Activated naive CD4-positive, alpha-beta T cell treated with anti-CD3 and anti-CD28 coated beads for 36 hours (primary cell): ENCODE results near the gene CD320. TPM values are rescaled to one million over a fixed set of nuclear protein-coding genes. Genes with fewer than 3 reads are reported as not detected.
"Not testable (repeated sequence)": the region's sequence is repeated elsewhere in the genome, so short reads cannot be mapped to it uniquely, and the experiment has no call there.

Experiments
- CTCF ChIA-PET: fragments of 350-600 bp; sonication (Branson Sonifier 250); formaldehyde crosslinking; loops from one replicate; lab custom pipeline; 2021; ENCODE audit warnings: antibody characterized with exemption; lab: Charles Lee
- DNase-seq: peaks from one replicate; pipeline ENCODE4 v3.0.0-alpha.2; 2020
- H3K27ac Mint-ChIP-seq: one replicate; pipeline ENCODE4 v1.8.0; 2021; ENCODE audit warnings: mild to moderate bottlenecking, mixed read lengths
- H3K27me3 Mint-ChIP-seq: one replicate; pipeline ENCODE4 v1.8.0; 2021; ENCODE audit warnings: low read depth, mixed read lengths
- H3K36me3 Mint-ChIP-seq: one replicate; pipeline ENCODE4 v1.8.0; 2021; ENCODE audit warnings: low read depth, mixed read lengths
- H3K4me1 Mint-ChIP-seq: one replicate; pipeline ENCODE4 v1.8.0; 2021; ENCODE audit warnings: low read depth, mixed read lengths
- H3K4me3 Mint-ChIP-seq: one replicate; pipeline ENCODE4 v1.8.0; 2021; ENCODE audit warnings: mild to moderate bottlenecking, moderate library complexity, mixed read lengths
- H3K9me3 Mint-ChIP-seq: one replicate; pipeline ENCODE4 v1.8.0; 2021; ENCODE audit warnings: mixed read lengths
- intact Hi-C: fragments of 100-400 bp; cut with micrococcal nuclease; formaldehyde crosslinking; loops from one replicate; pipeline ENCODE4 v1.15.1; 2023
- total RNA-seq, 2 experiments: library from RNA; stranded (reverse); gene quantifications; one replicate each; pipeline ENCODE4 v1.2.3, GENCODE V29; 2021

The CD320 gene
- total RNA-seq: 10 to 100 TPM; 37.6 to 40.1 TPM

GRCh38 chr19:8307965-8308866 lies at the start of gene CD320:
Gene CD320 (minus strand): TSS chr19:8308358. CDS start chr19:8308290, 68 bp downstream.
- Mint-ChIP-seq H3K9me3 (no peaks in the 10 kb centered on the region), H3K36me3 (peaks cover 29% of the 10 kb centered on the region), H3K27ac (peak within 1 kb of the TSS; percentile 90), H3K27me3 (no peaks in the 10 kb centered on the region), H3K4me3 (peak within 1 kb of the TSS; percentile 94), H3K4me1 (peaks cover 39% of the 10 kb centered on the region)
- intact Hi-C loops: loop anchor here (1.0 to 5.0 kb wide), 2 partner anchors 13 to 41 kb away; partner anchors contain the start of genes NDUFA7 and RPS28
- DNase-seq: peak; percentile 86
- CTCF ChIA-PET: no interaction called here

- H3K27ac Mint-ChIP-seq: no peak overlapping the region
- no peak overlapping the region for H3K4me3 Mint-ChIP-seq
- peaks cover 6% of the 10 kb centered on the region for H3K27me3 Mint-ChIP-seq
- CTCF ChIA-PET: interaction anchor here (0.7 to 1.5 kb wide), 3 partner anchors 41 to 535 kb away, joined by 3 to 7 read pairs (median 3); no protein-coding TSS in a partner anchor
- DNase-seq: no peak
- intact Hi-C loops: no loop called here
- H3K9me3 Mint-ChIP-seq: peaks cover 3% of the 10 kb centered on the region
- H3K4me1 Mint-ChIP-seq: no peaks in the 10 kb centered on the region
- H3K36me3 Mint-ChIP-seq: no peaks in the 10 kb centered on the region
Observed at GRCh38 chr19:8357007-8357521, 48.9 kb upstream of the CD320 start.

GRCh38 chr19:8355631-8356402 lies 47.7 kb upstream of the CD320 start:
- no peak overlapping the region for H3K27ac Mint-ChIP-seq
- CTCF ChIA-PET: interaction anchor here (1.0 to 5.2 kb wide), 12 partner anchors 8 to 224 kb away, joined by 3 to 47 read pairs (median 12); partner anchors contain the start of genes ANGPTL4, KANK3, MYO1F and RAB11B
- no peak overlapping the region for H3K4me3 Mint-ChIP-seq
- H3K27me3 Mint-ChIP-seq: peaks cover 10% of the 10 kb centered on the region
- DNase-seq: no peak
- no peaks in the 10 kb centered on the region for H3K36me3 Mint-ChIP-seq
- no peaks in the 10 kb centered on the region for H3K4me1 Mint-ChIP-seq
- peaks cover 3% of the 10 kb centered on the region for H3K9me3 Mint-ChIP-seq
- intact Hi-C loops: loop anchor here (2.0 kb wide), 1 partner anchor 57 kb away; the partner anchor contains the start of gene MARCHF2

DNA sequence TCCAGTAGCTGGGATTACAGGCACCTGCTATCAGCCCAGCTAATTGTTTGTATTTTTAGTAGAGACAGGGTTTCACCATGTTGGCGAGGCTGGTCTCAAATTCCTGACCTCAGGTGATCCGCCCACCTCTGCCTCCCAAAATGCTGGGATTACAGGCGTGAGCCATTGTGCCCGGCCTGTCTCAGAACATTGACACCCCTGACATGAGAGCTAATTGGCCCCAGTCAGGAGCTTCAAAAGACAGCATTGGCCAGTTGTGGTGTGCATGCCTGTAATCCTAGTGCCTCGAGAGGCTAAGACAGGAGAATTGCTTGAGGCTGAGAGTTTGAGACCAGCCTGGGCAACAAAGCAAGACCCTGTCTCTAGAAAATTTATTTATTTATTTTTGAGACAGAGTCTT lies 44.7 kb upstream of the CD320 start:
- not testable (repeated sequence) for H3K9me3 Mint-ChIP-seq, DNase-seq, H3K36me3 Mint-ChIP-seq, H3K27ac Mint-ChIP-seq, H3K4me3 Mint-ChIP-seq, H3K4me1 Mint-ChIP-seq
- peaks cover 14% of the 10 kb centered on the region for H3K27me3 Mint-ChIP-seq
- CTCF ChIA-PET: interaction anchor here (0.6 to 5.2 kb wide), 14 partner anchors 9 to 227 kb away, joined by 3 to 47 read pairs (median 8); partner anchors contain the start of genes KANK3, MYO1F and RAB11B
- intact Hi-C loops: loop anchor here (1.0 kb wide), 1 partner anchor 289 kb away; no protein-coding TSS in a partner anchor

DNA sequence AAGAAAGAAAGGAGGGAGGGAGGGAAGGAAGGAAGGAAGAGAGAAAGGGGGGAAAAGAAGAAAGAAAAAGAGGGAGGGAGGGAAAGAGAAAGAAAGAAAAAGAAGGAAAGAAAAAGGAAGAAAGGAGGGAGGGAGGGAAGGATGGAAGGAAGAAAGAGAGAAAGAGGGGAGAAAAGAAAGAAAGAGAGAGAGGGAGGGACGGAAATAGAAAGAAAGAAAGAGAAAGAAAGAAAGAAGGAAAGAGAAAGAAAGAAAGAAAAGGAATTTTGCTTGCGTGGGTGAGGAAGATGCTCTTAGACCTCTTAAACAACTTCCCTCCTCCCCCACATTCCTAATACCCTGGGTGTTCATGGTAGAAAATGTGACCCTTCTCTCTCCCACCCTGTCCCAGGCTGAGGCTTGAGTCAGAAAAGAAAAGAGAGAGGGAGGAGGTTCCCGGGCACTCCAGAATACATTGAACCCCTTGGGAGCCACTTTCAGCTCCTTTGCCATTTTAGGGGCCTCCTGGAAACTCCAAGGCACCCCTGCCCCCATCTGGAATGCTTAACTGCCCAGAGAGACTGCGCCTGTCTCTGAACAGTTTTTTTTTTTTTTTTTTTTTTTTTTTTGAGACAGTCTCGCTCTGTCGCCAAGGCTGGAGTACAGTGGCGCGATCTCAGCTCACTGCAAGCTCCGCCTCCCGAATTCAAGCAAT lies 44.1 kb upstream of the CD320 start:
- DNase-seq: no peak
- Mint-ChIP-seq H3K4me1 (no peaks in the 10 kb centered on the region), H3K36me3 (no peaks in the 10 kb centered on the region), H3K9me3 (peaks cover 3% of the 10 kb centered on the region), H3K27me3 (peaks cover 14% of the 10 kb centered on the region), H3K4me3 (no peak overlapping the region), H3K27ac (no peak overlapping the region)
- intact Hi-C loops: no loop called here
- CTCF ChIA-PET: interaction anchor here (0.6 to 5.2 kb wide), 14 partner anchors 9 to 229 kb away, joined by 3 to 47 read pairs (median 4); partner anchors contain the start of genes KANK3, MARCHF2, MYO1F and RAB11B

GRCh38 chr19:8349629-8350372 lies 41.6 kb upstream of the CD320 start:
- H3K36me3 Mint-ChIP-seq, H3K9me3 Mint-ChIP-seq, DNase-seq, H3K4me1 Mint-ChIP-seq, intact Hi-C loops, H3K4me3 Mint-ChIP-seq, CTCF ChIA-PET: not testable (repeated sequence)
- Mint-ChIP-seq H3K27ac (peak overlapping the region; percentile 51), H3K27me3 (peaks cover 14% of the 10 kb centered on the region)

GRCh38 chr19:8343483-8343844 lies 35.3 kb upstream of the CD320 start:
- Mint-ChIP-seq H3K4me1 (peaks cover 4% of the 10 kb centered on the region), H3K27me3 (peaks cover 3% of the 10 kb centered on the region), H3K4me3 (peak overlapping the region; percentile 73), H3K9me3 (no peaks in the 10 kb centered on the region), H3K27ac (no peak overlapping the region), H3K36me3 (no peaks in the 10 kb centered on the region)
- intact Hi-C loops: loop anchor here (1.0 kb wide), 1 partner anchor 22 kb away; the partner anchor contains the start of genes NDUFA7 and RPS28
- DNase-seq: no peak
- CTCF ChIA-PET: interaction anchor here (0.8 to 3.6 kb wide), 2 partner anchors 10 to 90 kb away, joined by 3 to 18 read pairs; no protein-coding TSS in a partner anchor

- DNase-seq: peak; percentile 96
- Mint-ChIP-seq H3K27me3 (peaks cover 7% of the 10 kb centered on the region), H3K4me3 (peak within 1 kb of the TSS; percentile 73), H3K36me3 (no peaks in the 10 kb centered on the region), H3K4me1 (peaks cover 4% of the 10 kb centered on the region), H3K9me3 (no peaks in the 10 kb centered on the region), H3K27ac (no peak within 1 kb of the TSS)
- intact Hi-C loops: loop anchor here (1.0 kb wide), 1 partner anchor 22 kb away; the partner anchor contains the start of genes NDUFA7 and RPS28
- CTCF ChIA-PET: interaction anchor here (0.8 to 3.6 kb wide), 2 partner anchors 11 to 89 kb away, joined by 3 to 18 read pairs; no protein-coding TSS in a partner anchor
Observed at GRCh38 chr19:8342684-8343482, 34.7 kb upstream of the CD320 start, which contains the start of gene KANK3. Gene KANK3 (minus strand): TSS chr19:8343262. CDS start chr19:8337828, 5,434 bp downstream.

DNA sequence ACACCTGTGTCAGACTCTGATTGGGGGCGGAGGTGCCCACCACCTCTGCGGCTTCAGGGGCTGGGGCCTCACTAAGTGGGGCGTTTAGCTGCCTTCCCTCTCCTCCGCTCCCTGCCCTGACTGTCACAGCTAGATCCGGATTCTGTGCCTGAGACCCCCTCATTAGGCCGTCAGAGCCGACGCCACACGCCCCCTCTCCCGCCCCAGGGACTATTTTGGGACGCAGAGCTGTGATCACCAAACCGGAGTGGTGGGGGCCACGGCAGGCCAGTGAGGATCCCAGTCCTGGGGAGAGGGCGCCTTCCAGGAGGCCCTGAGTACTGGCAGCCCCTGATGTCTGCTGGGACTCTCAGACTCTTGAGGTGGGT lies 34.1 kb upstream of the CD320 start:
- peaks cover 12% of the 10 kb centered on the region for H3K27me3 Mint-ChIP-seq
- no peak overlapping the region for H3K27ac Mint-ChIP-seq
- no peaks in the 10 kb centered on the region for H3K9me3 Mint-ChIP-seq
- DNase-seq: no peak
- CTCF ChIA-PET: interaction anchor here (3.6 kb wide), 1 partner anchor 12 kb away, joined by 18 read pairs; no protein-coding TSS in a partner anchor
- intact Hi-C loops: no loop called here
- no peak overlapping the region for H3K4me3 Mint-ChIP-seq
- peaks cover 4% of the 10 kb centered on the region for H3K4me1 Mint-ChIP-seq
- H3K36me3 Mint-ChIP-seq: no peaks in the 10 kb centered on the region

- DNase-seq, intact Hi-C loops, H3K27ac Mint-ChIP-seq, H3K36me3 Mint-ChIP-seq, H3K4me3 Mint-ChIP-seq, H3K4me1 Mint-ChIP-seq, H3K9me3 Mint-ChIP-seq: not testable (repeated sequence)
- peaks cover 16% of the 10 kb centered on the region for H3K27me3 Mint-ChIP-seq
- CTCF ChIA-PET: interaction anchor here (0.8 to 2.6 kb wide), 2 partner anchors 13 to 274 kb away, joined by 8 to 14 read pairs; no protein-coding TSS in a partner anchor
Observed at GRCh38 chr19:8341504-8341903, 33.3 kb upstream of the CD320 start.
